Fibroblast of the aortic adventitia (primary cell): Measurements from ENCODE around the gene ZMIZ1. TPM values are rescaled to one million over a fixed set of nuclear protein-coding genes. Genes with fewer than 3 reads are reported as not detected.

ENCODE experiments used
- DNase-seq: peaks from one replicate; pipeline ENCODE4 v3.0.0-alpha.2; 2010; ENCODE audit warnings: low read depth
- H3K4me3 ChIP-seq: 2 replicates; pipeline ENCODE4 v1.5.1; 2011; ENCODE audit warnings: low read depth, mild to moderate bottlenecking, control low read depth, low read length, moderate library complexity
- CTCF ChIP-seq: IDR thresholded peaks from 2 replicates; pipeline ENCODE4 v1.5.1; 2011; ENCODE audit warnings: mild to moderate bottlenecking, low read length, control low read depth, inconsistent platforms; ENCODE audit not compliant: insufficient read depth
- total RNA-seq: library from RNA; depleted of rRNA; stranded (reverse); fragments of >200 nt; gene quantifications from 2 replicates; pipeline ENCODE4 v1.2.3, GENCODE V29; 2012; ENCODE audit warnings: low replicate concordance

ZMIZ1 gene
- total RNA-seq, 1 donor, result 28.1 TPM

- no peak for DNase-seq
- TF ChIP-seq CTCF, result no peak
- peak overlapping the region; percentile 48 for H3K4me3 ChIP-seq
Measured at GRCh38 chr10:79243181-79244067, 174.7 kb downstream of the ZMIZ1 start.

GRCh38 chr10:79244068-79244442, 175.3 kb downstream of the ZMIZ1 start:
- TF ChIP-seq CTCF, result no peak
- H3K4me3 ChIP-seq, result no peak overlapping the region
- no peak for DNase-seq

- TF ChIP-seq CTCF, result no peak
- H3K4me3 ChIP-seq, result no peak overlapping the region
- peak; percentile 75 for DNase-seq
Measured at GRCh38 chr10:79244841-79245504, 176.2 kb downstream of the ZMIZ1 start.

- DNase-seq, result no peak
- H3K4me3 ChIP-seq, result no peak overlapping the region
- TF ChIP-seq CTCF, result no peak
Measured at GRCh38 chr10:79245539-79246208, 176.9 kb downstream of the ZMIZ1 start.

- no peak overlapping the region for H3K4me3 ChIP-seq
- DNase-seq, result peak; percentile 58
- no peak for TF ChIP-seq CTCF
Measured at GRCh38 chr10:79246209-79246581, 177.4 kb downstream of the ZMIZ1 start.

GRCh38 chr10:79246606-79247275, 178.0 kb downstream of the ZMIZ1 start:
- TF ChIP-seq CTCF, result no peak
- peak; percentile 89 for DNase-seq
- no peak overlapping the region for H3K4me3 ChIP-seq
